ENCODE data around the gene ZIM2.

- TF ChIP-seq POLR2AphosphoS5 (IDR thresholded peaks at IDR 0.05) (no peak), CTCF (IDR thresholded peaks at IDR 0.05 in 8 of 11, conservative IDR thresholded peaks at IDR 0.05 in 3 of 11) (no peak)
These were observed 17.8 kb downstream of the ZIM2 start for GRCh38 chr19:56822755-56823154.
